ENCODE measurements around the gene CD34. TPM values are rescaled to one million over a fixed set of nuclear protein-coding genes. Genes with fewer than 3 reads are reported as not detected.

CD34 gene
- total and polyA plus RNA-seq, 2 donors (not counting 1 experiment from before 2014, with no cell fraction given): under 0.01 to 0.51 TPM

- Histone ChIP-seq H4K20me1 (ENCODE audit: control insufficient read depth, extremely low read depth, insufficient read depth, low read length) (no peaks in the 10 kb centered on the region), H3K9me3 (ENCODE audit: control insufficient read depth, insufficient read depth, low read depth, low read length) (no peaks in the 10 kb centered on the region), H3K4me3 (replicated peaks in 1 of 4; ENCODE audit: control extremely low read depth in 1 of 4, insufficient read depth in 1 of 4, low read depth in 3 of 4, low read length in 4 of 4) (no peak overlapping the region), H3K4me2 (ENCODE audit: extremely low read depth, insufficient read depth, low read length) (no peak overlapping the region), H3K27ac (ENCODE audit: insufficient read depth, low read length) (no peak overlapping the region), H3K9ac (ENCODE audit: insufficient read depth, low read length) (no peak overlapping the region), H3K27me3 (ENCODE audit: control insufficient read depth, insufficient read depth, low read length) (peaks cover 2% of the 10 kb centered on the region), H3K79me2 (ENCODE audit: control insufficient read depth, insufficient read depth, low read length) (no peaks in the 10 kb centered on the region), H3K36me3 (ENCODE audit: control insufficient read depth, insufficient read depth, low read length) (no peaks in the 10 kb centered on the region), H3K4me1 (ENCODE audit: control insufficient read depth, extremely low read depth, insufficient read depth, low read length) (no peaks in the 10 kb centered on the region), H2AFZ (ENCODE audit: low read length) (no peak overlapping the region)
- peak in 1 of 2 donors; percentile 43 for DNase-seq (ENCODE audit: low read depth in 2 of 2)
- TF ChIP-seq CTCF (conservative IDR thresholded peaks at IDR 0.05 in 1 of 2, IDR thresholded peaks at IDR 0.05 in 1 of 2; ENCODE audit: low read depth in 1 of 2, low read length in 2 of 2): no peak
- TF ChIP-seq EZH2 (IDR thresholded peaks at IDR 0.05; ENCODE audit: low read length, missing control alignments): no peak
Measured at GRCh38 chr1:207919523-207920170, 8.7 kb upstream of the CD34 start.

DNA sequence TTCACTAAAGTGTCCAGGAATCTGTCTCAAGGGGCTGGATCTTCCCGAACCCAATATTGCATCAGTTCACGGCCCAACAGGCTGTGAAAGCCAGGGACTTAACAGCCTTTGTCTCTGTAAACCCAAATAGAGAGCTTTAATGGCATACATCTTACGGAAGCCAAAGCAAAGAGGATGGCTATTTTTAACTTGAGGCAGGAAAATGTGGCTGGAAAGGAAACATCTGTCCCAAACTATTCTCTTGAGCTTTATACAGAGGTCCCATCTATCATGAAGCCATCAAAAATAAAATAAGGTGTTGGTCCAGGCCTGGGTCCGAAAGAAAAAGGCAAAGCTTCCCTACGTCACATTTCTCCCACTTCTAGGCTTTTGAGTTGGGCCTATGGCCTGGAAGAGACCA, 7.7 kb upstream of the CD34 start:
- no peak overlapping the region for H3K4me3 ChIP-seq (replicated peaks in 1 of 4; ENCODE audit: control extremely low read depth in 1 of 4, insufficient read depth in 1 of 4, low read depth in 3 of 4, low read length in 4 of 4)
- H3K36me3 ChIP-seq (ENCODE audit: control insufficient read depth, insufficient read depth, low read length): no peaks in the 10 kb centered on the region
- H3K27ac ChIP-seq (ENCODE audit: insufficient read depth, low read length): no peak overlapping the region
- no peak overlapping the region for H3K9ac ChIP-seq (ENCODE audit: insufficient read depth, low read length)
- H3K9me3 ChIP-seq (ENCODE audit: control insufficient read depth, insufficient read depth, low read depth, low read length): no peaks in the 10 kb centered on the region
- no peaks in the 10 kb centered on the region for H4K20me1 ChIP-seq (ENCODE audit: control insufficient read depth, extremely low read depth, insufficient read depth, low read length)
- no peaks in the 10 kb centered on the region for H3K4me1 ChIP-seq (ENCODE audit: control insufficient read depth, extremely low read depth, insufficient read depth, low read length)
- H3K27me3 ChIP-seq (ENCODE audit: control insufficient read depth, insufficient read depth, low read length): peaks cover 2% of the 10 kb centered on the region
- no peak overlapping the region for H2AFZ ChIP-seq (ENCODE audit: low read length)
- TF ChIP-seq CTCF (conservative IDR thresholded peaks at IDR 0.05 in 1 of 2, IDR thresholded peaks at IDR 0.05 in 1 of 2; ENCODE audit: low read depth in 1 of 2, low read length in 2 of 2) (no peak), EZH2 (IDR thresholded peaks at IDR 0.05; ENCODE audit: low read length, missing control alignments) (no peak)
- no peak overlapping the region for H3K4me2 ChIP-seq (ENCODE audit: extremely low read depth, insufficient read depth, low read length)
- no peaks in the 10 kb centered on the region for H3K79me2 ChIP-seq (ENCODE audit: control insufficient read depth, insufficient read depth, low read length)
- DNase-seq (ENCODE audit: low read depth in 2 of 2): no peak

DNA sequence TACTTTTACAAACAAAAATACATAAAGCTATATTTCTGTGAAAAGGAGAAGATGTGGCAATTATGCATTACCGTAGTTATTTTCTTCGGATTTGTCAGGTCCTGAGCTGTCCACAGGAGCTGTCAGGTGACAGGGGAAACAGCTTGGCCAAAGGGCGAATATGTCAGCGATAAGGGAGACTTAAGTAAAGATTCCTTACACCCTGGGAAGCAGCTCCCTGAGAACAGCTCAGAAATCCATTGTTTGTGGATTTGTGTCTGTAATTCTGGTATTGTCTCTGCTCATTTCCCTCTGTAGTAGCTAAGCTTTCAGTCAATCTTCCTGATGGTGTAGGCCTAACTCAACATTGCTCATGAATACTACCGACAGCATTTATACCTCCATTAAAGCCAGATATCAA, 7.1 kb upstream of the CD34 start:
- TF ChIP-seq EZH2 (IDR thresholded peaks at IDR 0.05; ENCODE audit: low read length, missing control alignments) (no peak), CTCF (conservative IDR thresholded peaks at IDR 0.05 in 1 of 2, IDR thresholded peaks at IDR 0.05 in 1 of 2; ENCODE audit: low read depth in 1 of 2, low read length in 2 of 2) (no peak)
- Histone ChIP-seq H3K4me1 (ENCODE audit: control insufficient read depth, extremely low read depth, insufficient read depth, low read length) (no peaks in the 10 kb centered on the region), H3K36me3 (ENCODE audit: control insufficient read depth, insufficient read depth, low read length) (no peaks in the 10 kb centered on the region), H3K9me3 (ENCODE audit: control insufficient read depth, insufficient read depth, low read depth, low read length) (no peaks in the 10 kb centered on the region), H3K27ac (ENCODE audit: insufficient read depth, low read length) (no peak overlapping the region), H3K4me3 (replicated peaks in 1 of 4; ENCODE audit: control extremely low read depth in 1 of 4, insufficient read depth in 1 of 4, low read depth in 3 of 4, low read length in 4 of 4) (no peak overlapping the region), H3K27me3 (ENCODE audit: control insufficient read depth, insufficient read depth, low read length) (peaks cover 2% of the 10 kb centered on the region), H2AFZ (ENCODE audit: low read length) (no peak overlapping the region), H4K20me1 (ENCODE audit: control insufficient read depth, extremely low read depth, insufficient read depth, low read length) (no peaks in the 10 kb centered on the region), H3K79me2 (ENCODE audit: control insufficient read depth, insufficient read depth, low read length) (no peaks in the 10 kb centered on the region), H3K4me2 (ENCODE audit: extremely low read depth, insufficient read depth, low read length) (no peak overlapping the region), H3K9ac (ENCODE audit: insufficient read depth, low read length) (no peak overlapping the region)
- DNase-seq (ENCODE audit: low read depth in 2 of 2): no peak
